GM18526 (cell line): ENCODE data around the gene VAPA.

Experiments used
- POLR2A ChIP-seq: IDR thresholded peaks from 3 replicates; pipeline ENCODE4 v1.6.1; 2011; ENCODE audit not compliant: insufficient read length; ENCODE audit errors: extremely low read depth

VAPA gene

DNA sequence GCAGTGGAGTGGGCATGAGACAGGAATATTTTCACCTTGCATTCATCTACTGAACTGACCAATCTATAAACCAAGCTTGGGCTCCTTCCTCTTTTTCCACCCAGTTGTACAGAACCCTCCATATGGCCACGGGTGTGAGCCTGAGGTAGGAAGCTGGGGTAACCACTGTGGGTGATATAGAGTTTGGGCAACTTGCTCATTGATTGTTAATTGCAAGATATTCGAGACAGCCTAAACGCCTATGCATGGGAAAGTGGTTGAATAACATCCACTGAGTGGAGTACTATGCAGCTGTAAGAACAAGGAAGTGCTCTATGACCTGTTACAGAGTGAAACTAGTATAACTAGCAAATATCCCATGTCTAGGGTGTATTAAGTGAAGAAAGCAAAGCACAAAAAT is 7.3 kb upstream of the VAPA start:
- TF ChIP-seq POLR2A: no peak

DNA sequence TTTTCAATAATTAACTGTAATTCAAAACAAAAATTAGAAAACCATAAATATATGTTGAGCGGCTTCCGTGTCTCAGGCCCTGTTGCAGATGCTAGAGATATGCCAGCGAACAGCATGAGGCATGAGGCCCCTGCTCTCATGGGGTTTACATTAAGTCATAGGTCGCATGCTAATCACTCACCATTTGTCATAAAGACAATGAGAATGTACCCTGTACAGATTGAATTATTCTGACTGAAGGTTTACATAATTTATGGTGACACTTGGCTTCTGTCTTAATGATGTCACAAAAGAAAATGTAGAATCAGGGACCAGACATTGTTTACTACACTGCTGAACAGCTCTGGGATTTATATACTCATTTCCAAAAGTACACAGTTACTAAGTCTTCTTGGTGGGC is 5.9 kb upstream of the VAPA start:
- TF ChIP-seq POLR2A: no peak

DNA sequence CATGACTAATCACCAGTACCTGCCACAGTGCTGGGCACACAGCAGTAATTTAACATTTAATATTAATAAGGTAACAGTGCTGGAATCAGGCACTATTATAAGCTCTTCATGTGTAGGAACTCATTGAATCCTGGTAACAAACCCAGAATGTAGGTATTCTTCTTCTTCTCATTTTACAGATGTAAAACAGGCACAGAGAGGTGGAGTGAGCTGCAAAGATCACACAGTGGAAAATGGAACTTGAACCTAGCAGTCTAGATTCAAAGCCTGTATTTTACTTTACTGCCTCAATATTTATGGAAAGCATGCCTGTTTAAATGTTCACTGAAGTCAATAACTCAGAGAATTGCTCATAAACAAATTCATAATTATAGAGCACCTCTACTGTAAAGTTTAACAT is 3.7 kb upstream of the VAPA start:
- no peak for TF ChIP-seq POLR2A

- no peak for TF ChIP-seq POLR2A
These were observed 3.2 kb upstream of the VAPA start for GRCh38 chr18:9910661-9911060.

GRCh38 chr18:9911226-9911625 is 2.6 kb upstream of the VAPA start:
- no peak for TF ChIP-seq POLR2A

GRCh38 chr18:9913151-9913525 is 678 bp upstream of the VAPA start:
- no peak for TF ChIP-seq POLR2A

- no peak for TF ChIP-seq POLR2A
These were observed 443 bp downstream of the VAPA start for GRCh38 chr18:9914334-9914583.

DNA sequence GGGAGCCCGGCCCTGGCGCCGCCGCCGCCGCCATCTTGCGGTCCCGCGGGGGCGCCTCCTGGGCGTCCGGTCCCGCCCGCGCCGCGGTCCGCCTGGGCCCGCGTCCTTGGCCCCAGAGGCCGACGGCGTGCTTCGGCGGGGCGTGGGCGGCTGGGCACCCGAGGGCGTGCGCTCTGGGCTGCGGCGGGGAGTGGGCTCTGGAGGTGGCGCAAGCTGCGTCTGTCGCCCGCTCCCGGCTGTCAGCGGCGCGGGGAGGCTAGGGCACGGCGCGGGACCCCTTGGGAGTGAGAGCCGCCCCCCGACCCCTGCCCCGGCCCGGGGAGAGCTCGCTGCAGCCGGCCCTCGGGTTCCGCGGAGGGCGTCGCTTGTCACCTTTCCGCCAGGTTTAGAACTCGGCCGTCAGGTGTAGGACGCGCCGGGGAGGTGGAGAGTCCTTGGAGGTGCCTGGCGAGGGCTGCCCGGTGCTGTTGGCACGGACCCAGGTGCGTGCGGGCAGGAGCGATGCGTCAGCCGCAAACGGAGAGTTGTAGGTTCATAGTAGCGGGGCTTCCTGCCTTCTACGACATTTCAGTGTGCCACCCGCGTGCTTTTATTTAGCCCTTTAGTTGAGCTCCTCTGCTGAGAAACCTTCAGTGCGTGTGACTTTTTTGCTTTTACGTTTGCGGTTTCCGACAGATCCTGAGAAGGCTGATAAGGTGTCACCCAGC is 921 bp downstream of the VAPA start:
- TF ChIP-seq POLR2A: peak; percentile 29

DNA sequence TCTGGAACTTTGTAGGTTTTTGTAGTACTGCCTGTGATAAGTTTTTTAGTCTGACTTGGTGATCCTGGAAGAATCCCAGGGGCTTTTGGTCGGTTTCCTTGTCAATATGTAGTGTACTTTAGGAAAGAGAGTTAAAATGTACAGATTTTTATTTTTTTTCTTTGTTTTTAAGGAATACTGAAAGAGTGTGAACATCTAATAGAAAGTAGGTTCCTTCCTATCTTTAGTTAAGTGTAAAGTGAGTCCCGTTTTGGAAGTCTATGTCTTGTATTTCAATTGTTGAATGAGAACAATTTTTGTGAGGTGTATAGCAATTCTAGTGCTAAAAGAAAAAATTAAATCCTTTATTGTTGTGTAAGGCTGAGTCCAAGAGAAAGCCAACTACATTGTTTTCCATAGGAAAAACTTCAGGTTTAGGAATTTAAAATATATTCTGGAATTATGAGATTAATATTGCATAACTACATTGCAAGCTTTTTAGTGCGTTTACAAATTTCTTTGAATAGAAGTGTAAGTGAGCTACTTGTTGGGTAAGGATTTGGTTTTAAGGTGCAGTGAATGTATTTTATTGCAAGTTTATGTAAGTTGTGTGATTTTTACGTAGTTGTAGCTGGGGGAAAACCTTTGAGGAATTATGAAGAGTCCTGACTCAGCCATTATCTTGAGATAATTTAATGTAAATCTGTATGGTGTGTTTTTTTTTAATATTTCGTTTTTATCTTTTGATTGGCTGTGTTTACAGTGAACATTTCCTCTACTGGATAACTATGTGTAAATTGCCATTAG is 1.7 kb downstream of the VAPA start:
- TF ChIP-seq POLR2A: no peak

GRCh38 chr18:9916077-9916639 is 2.3 kb downstream of the VAPA start:
- TF ChIP-seq POLR2A: no peak

GRCh38 chr18:9916808-9917207 is 3.0 kb downstream of the VAPA start:
- TF ChIP-seq POLR2A: no peak

DNA sequence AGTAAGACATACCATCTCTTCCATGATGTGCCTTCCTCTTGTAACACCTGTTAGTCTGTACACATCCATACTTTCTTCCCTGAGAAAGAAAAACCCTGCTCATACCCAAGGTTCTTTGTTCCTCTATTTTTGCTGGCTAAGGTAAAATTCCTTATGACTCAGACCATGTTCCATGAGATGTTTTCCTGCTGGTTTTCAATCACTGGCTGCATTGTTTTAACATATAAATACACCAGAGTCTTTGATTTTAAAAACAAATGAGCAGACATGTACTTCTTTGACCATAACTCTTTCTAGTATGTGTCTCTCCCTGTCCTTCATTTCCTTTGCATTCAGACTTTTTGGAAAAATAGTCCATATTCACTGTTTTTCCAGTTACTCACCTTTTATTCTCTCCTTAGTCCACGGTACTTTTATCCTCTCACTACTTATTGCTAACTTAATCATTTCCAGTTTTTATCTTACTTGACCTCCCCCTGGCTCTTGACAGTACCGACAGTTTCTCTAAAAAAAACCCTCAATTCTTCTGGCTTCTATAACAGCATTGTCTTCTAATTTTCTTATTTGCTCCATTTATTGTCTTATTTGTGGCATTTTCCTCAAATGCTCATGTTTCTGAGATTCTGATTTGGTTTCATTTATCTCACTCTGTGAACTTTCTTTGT is 4.3 kb downstream of the VAPA start:
- TF ChIP-seq POLR2A: no peak

DNA sequence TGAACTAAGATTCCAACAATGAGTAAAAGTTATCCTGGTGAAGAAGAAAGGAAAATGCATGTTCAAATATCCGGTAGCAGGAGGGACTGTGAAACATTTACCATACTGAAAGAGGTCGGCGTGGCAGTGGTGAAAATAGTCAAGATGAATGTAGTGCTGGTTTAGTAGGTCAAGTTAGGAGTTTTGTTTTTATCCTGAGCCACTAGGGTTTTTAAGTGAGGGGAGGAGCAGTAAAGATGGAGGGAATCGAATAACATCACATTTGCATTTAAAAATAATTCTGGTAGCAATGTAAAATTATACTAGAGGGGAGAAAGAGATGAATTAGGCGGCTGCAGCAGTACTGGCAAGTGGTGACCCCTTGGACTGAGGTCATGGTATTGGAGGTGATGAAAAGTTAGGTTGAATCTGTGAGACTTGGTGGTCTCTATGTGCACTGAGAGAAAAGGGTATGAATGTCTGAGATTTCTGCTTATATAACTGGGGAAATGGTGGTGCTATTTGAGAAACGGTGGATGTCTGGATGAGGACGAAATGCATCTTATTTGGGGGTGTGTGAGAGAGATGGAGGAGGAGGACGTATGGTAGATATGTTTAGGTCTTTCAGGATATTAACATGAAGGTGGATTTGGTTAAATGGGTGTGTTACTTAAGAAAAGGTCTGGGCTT is 5.9 kb downstream of the VAPA start:
- no peak for TF ChIP-seq POLR2A

- TF ChIP-seq POLR2A: no peak
These were observed 8.9 kb downstream of the VAPA start for GRCh38 chr18:9922592-9923311.

DNA sequence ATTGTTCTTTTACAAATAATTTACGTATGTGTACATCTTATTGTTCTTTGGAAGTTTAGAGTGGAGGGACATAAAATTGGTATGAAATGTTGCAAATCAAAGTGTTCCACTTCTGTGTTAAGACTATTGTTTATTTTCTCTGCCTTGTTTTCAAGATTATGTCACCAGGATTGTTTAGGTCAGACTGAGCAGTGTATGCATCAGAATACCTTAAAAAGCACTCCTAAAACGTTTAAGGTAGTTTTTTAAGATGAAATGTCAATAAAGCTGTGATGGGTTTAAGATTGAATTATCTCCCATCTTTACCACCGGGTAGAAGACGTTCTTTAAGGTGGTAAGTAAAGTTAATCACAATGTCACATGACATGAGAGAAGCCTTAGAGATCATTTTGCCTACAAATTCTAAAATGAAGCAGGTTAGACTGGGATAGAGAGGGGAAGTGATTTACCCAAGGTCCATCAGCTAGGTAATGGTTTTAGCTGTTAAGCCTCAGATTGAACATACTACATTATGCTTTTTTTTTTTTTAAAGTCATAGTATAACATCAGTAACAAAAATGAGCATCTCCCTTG is 10.6 kb downstream of the VAPA start:
- no peak for TF ChIP-seq POLR2A

- TF ChIP-seq POLR2A: no peak
These were observed 11.6 kb downstream of the VAPA start for GRCh38 chr18:9925369-9925768.
